Glutamatergic neuron (in vitro differentiated cells): Measurements from ENCODE around the gene CELF1. TPM values are rescaled to one million over a fixed set of nuclear protein-coding genes. Genes with fewer than 3 reads are reported as not detected.

Source experiments
- DNase-seq: peaks from one replicate; pipeline ENCODE4 v3.0.0; 2022
- H3K27ac Mint-ChIP-seq: one replicate; pipeline ENCODE4 v1.8.0; 2020; ENCODE audit warnings: mild to moderate bottlenecking, mixed read lengths, inconsistent platforms; ENCODE audit not compliant: unreplicated experiment
- H3K27me3 Mint-ChIP-seq: one replicate; pipeline ENCODE4 v1.8.0; 2020; ENCODE audit warnings: mild to moderate bottlenecking, moderate library complexity, mixed read lengths, inconsistent platforms; ENCODE audit not compliant: unreplicated experiment
- H3K36me3 Mint-ChIP-seq: one replicate; pipeline ENCODE4 v1.8.0; 2020; ENCODE audit warnings: mild to moderate bottlenecking, mixed read lengths, inconsistent platforms; ENCODE audit not compliant: unreplicated experiment
- H3K4me1 Mint-ChIP-seq: one replicate; pipeline ENCODE4 v1.8.0; 2020; ENCODE audit warnings: mild to moderate bottlenecking, low read depth, mixed read lengths, inconsistent platforms; ENCODE audit not compliant: unreplicated experiment
- H3K4me3 Mint-ChIP-seq: one replicate; pipeline ENCODE4 v1.8.0; 2020; ENCODE audit warnings: mild to moderate bottlenecking, mixed read lengths, inconsistent platforms; ENCODE audit not compliant: unreplicated experiment
- H3K9me3 Mint-ChIP-seq: one replicate; pipeline ENCODE4 v1.8.0; 2020; ENCODE audit warnings: mild to moderate bottlenecking, moderate library complexity, mixed read lengths, inconsistent platforms; ENCODE audit not compliant: unreplicated experiment
- CTCF ChIP-seq: fragments of 200-600 bp; sonication (generic); IDR thresholded peaks from one replicate; pipeline ENCODE4 v1.5.0; 2021; ENCODE audit not compliant: partially characterized antibody, unreplicated experiment
- total RNA-seq: library from RNA; stranded (reverse); fragmentation: NEBNext Ultra II Directional; extraction: Animal tissue kit (Norgen Biotek cat#: 25700); gene quantifications from one replicate; pipeline ENCODE4 v1.2.1, GENCODE V29; 2021; ENCODE audit not compliant: unreplicated experiment

Gene CELF1
- total RNA-seq, 1 donor from 2014 or later: 261 TPM

- peak overlapping the region; percentile 25 for H3K4me3 Mint-ChIP-seq
- DNase-seq: peak; percentile 46
- peaks cover 23% of the 10 kb centered on the region for H3K27me3 Mint-ChIP-seq
- peaks cover 2% of the 10 kb centered on the region for H3K9me3 Mint-ChIP-seq
- H3K36me3 Mint-ChIP-seq: no peaks in the 10 kb centered on the region
- no peak overlapping the region for H3K27ac Mint-ChIP-seq
- no peak for TF ChIP-seq CTCF
- peaks cover 7% of the 10 kb centered on the region for H3K4me1 Mint-ChIP-seq
Measured at GRCh38 chr11:47589977-47590861, 37.3 kb upstream of the CELF1 start.

GRCh38 chr11:47589584-47589976 lies 36.6 kb upstream of the CELF1 start:
- H3K36me3 Mint-ChIP-seq: no peaks in the 10 kb centered on the region

GRCh38 chr11:47589118-47589517 lies 36.2 kb upstream of the CELF1 start:
- Mint-ChIP-seq H3K9me3 (peaks cover 4% of the 10 kb centered on the region), H3K27me3 (peaks cover 22% of the 10 kb centered on the region), H3K4me3 (no peak overlapping the region), H3K27ac (no peak overlapping the region), H3K4me1 (peaks cover 2% of the 10 kb centered on the region), H3K36me3 (no peaks in the 10 kb centered on the region)
- DNase-seq: no peak
- no peak for TF ChIP-seq CTCF

More at GRCh38 chr11:47589584-47589976, 36.6 kb upstream of the CELF1 start:
- DNase-seq: no peak
- Mint-ChIP-seq H3K4me1 (peaks cover 5% of the 10 kb centered on the region), H3K27ac (no peak overlapping the region), H3K27me3 (peaks cover 21% of the 10 kb centered on the region), H3K4me3 (peak overlapping the region; percentile 25), H3K9me3 (peaks cover 4% of the 10 kb centered on the region)
- no peak for TF ChIP-seq CTCF

- no peak for TF ChIP-seq CTCF
- peaks cover 4% of the 10 kb centered on the region for H3K9me3 Mint-ChIP-seq
- H3K4me3 Mint-ChIP-seq: no peak overlapping the region
- H3K36me3 Mint-ChIP-seq: peaks cover 5% of the 10 kb centered on the region
- no peak overlapping the region for H3K27ac Mint-ChIP-seq
- H3K27me3 Mint-ChIP-seq: peaks cover 16% of the 10 kb centered on the region
- H3K4me1 Mint-ChIP-seq: peaks cover 2% of the 10 kb centered on the region
- DNase-seq: no peak
Measured at GRCh38 chr11:47587723-47588326, 34.9 kb upstream of the CELF1 start.

GRCh38 chr11:47587039-47587716 lies 34.2 kb upstream of the CELF1 start:
- Mint-ChIP-seq H3K27me3 (peaks cover 12% of the 10 kb centered on the region), H3K9me3 (peaks cover 4% of the 10 kb centered on the region), H3K36me3 (peaks cover 5% of the 10 kb centered on the region), H3K27ac (no peak overlapping the region), H3K4me3 (no peak overlapping the region), H3K4me1 (peaks cover 2% of the 10 kb centered on the region)
- no peak for TF ChIP-seq CTCF
- no peak for DNase-seq
